ENCODE data around the gene AGO3.
"Not testable (repeated sequence)": the region's sequence is repeated elsewhere in the genome, so short reads cannot be mapped to it uniquely, and the experiment has no call there.

The AGO3 gene

GRCh38 chr1:35958558-35958957 lies 27.7 kb downstream of the AGO3 start:
- H2BK15ac ChIP-seq (replicated peaks; ENCODE audit: low read depth), result no peak overlapping the region
- no peak overlapping the region for H2BK5ac ChIP-seq (ENCODE audit: low read length)
- no peak overlapping the region for H4K8ac ChIP-seq (ENCODE audit: low read depth, low read length)
- H3K56ac ChIP-seq (ENCODE audit: low read length), result no peak overlapping the region
- no peaks in the 10 kb centered on the region for H3K79me2 ChIP-seq (ENCODE audit: control insufficient read depth, insufficient read depth, low read length)
- no peak overlapping the region for H3K9ac ChIP-seq (ENCODE audit: low read length)
- no CpG with 5 or more reads among the region's 1 CpG for WGBS (ENCODE audit: extremely low coverage, insufficient coverage, low lambda C conversion rate)
- H2BK120ac ChIP-seq (ENCODE audit: low read depth, low read length), result no peak overlapping the region
- no peak overlapping the region for H2AK5ac ChIP-seq (ENCODE audit: low read length)
- no peak overlapping the region for H3K4me2 ChIP-seq (ENCODE audit: low read length)
- H3K79me1 ChIP-seq (ENCODE audit: low read length), result no peaks in the 10 kb centered on the region
- H3K27ac ChIP-seq (ENCODE audit: low read depth, low read length), result no peak overlapping the region
- no peak overlapping the region for H3K23ac ChIP-seq (ENCODE audit: low read length)
- no peak overlapping the region for H3K4ac ChIP-seq (ENCODE audit: low read depth, low read length)
- no peak for DNase-seq
- no peaks in the 10 kb centered on the region for H3K27me3 ChIP-seq (ENCODE audit: insufficient read depth, low read length, poor library complexity)
- no peaks in the 10 kb centered on the region for H3K36me3 ChIP-seq (ENCODE audit: control insufficient read depth, insufficient read depth, low read length)
- H3K18ac ChIP-seq (ENCODE audit: low read length), result no peak overlapping the region
- no peak overlapping the region for H4K5ac ChIP-seq (ENCODE audit: low read length)
- H3K4me3 ChIP-seq (ENCODE audit: low read length), result no peak overlapping the region
- no peaks in the 10 kb centered on the region for H3K4me1 ChIP-seq (ENCODE audit: control insufficient read depth, low read depth, low read length)

GRCh38 chr1:35959304-35959703 lies 28.4 kb downstream of the AGO3 start:
- Histone ChIP-seq H3K36me3 (ENCODE audit: control insufficient read depth, insufficient read depth, low read length) (no peaks in the 10 kb centered on the region), H3K79me2 (ENCODE audit: control insufficient read depth, insufficient read depth, low read length) (no peaks in the 10 kb centered on the region), H3K23ac (ENCODE audit: low read length) (no peak overlapping the region), H4K5ac (ENCODE audit: low read length) (no peak overlapping the region), H2BK120ac (ENCODE audit: low read depth, low read length) (no peak overlapping the region), H2AK5ac (ENCODE audit: low read length) (no peak overlapping the region), H3K79me1 (ENCODE audit: low read length) (no peaks in the 10 kb centered on the region), H4K8ac (ENCODE audit: low read depth, low read length) (no peak overlapping the region), H3K56ac (ENCODE audit: low read length) (no peak overlapping the region), H3K4me2 (ENCODE audit: low read length) (no peak overlapping the region), H3K9ac (ENCODE audit: low read length) (no peak overlapping the region), H3K18ac (ENCODE audit: low read length) (no peak overlapping the region), H2BK15ac (replicated peaks; ENCODE audit: low read depth) (no peak overlapping the region), H3K27ac (ENCODE audit: low read depth, low read length) (no peak overlapping the region), H3K4me3 (ENCODE audit: low read length) (no peak overlapping the region), H3K4ac (ENCODE audit: low read depth, low read length) (no peak overlapping the region), H2BK5ac (ENCODE audit: low read length) (no peak overlapping the region), H3K27me3 (ENCODE audit: insufficient read depth, low read length, poor library complexity) (no peaks in the 10 kb centered on the region), H3K4me1 (ENCODE audit: control insufficient read depth, low read depth, low read length) (no peaks in the 10 kb centered on the region)
- DNase-seq, result no peak
- WGBS (ENCODE audit: extremely low coverage, insufficient coverage, low lambda C conversion rate), result no CpG with 5 or more reads among the region's 3 CpGs

- H3K27me3 ChIP-seq (ENCODE audit: insufficient read depth, low read length, poor library complexity), result no peaks in the 10 kb centered on the region
- no peak overlapping the region for H3K4me2 ChIP-seq (ENCODE audit: low read length)
- no peak overlapping the region for H3K4me3 ChIP-seq (ENCODE audit: low read length)
- no peaks in the 10 kb centered on the region for H3K4me1 ChIP-seq (ENCODE audit: control insufficient read depth, low read depth, low read length)
- no peak overlapping the region for H2AK5ac ChIP-seq (ENCODE audit: low read length)
- H2BK120ac ChIP-seq (ENCODE audit: low read depth, low read length), result no peak overlapping the region
- H3K27ac ChIP-seq (ENCODE audit: low read depth, low read length), result no peak overlapping the region
- no peak overlapping the region for H3K18ac ChIP-seq (ENCODE audit: low read length)
- no peak overlapping the region for H3K4ac ChIP-seq (ENCODE audit: low read depth, low read length)
- H3K56ac ChIP-seq (ENCODE audit: low read length), result no peak overlapping the region
- H3K23ac ChIP-seq (ENCODE audit: low read length), result no peak overlapping the region
- H2BK5ac ChIP-seq (ENCODE audit: low read length), result no peak overlapping the region
- no peak overlapping the region for H4K5ac ChIP-seq (ENCODE audit: low read length)
- DNase-seq, result no peak
- no peak overlapping the region for H3K9ac ChIP-seq (ENCODE audit: low read length)
- no peaks in the 10 kb centered on the region for H3K79me2 ChIP-seq (ENCODE audit: control insufficient read depth, insufficient read depth, low read length)
- H4K8ac ChIP-seq (ENCODE audit: low read depth, low read length), result no peak overlapping the region
- H3K36me3 ChIP-seq (ENCODE audit: control insufficient read depth, insufficient read depth, low read length), result no peaks in the 10 kb centered on the region
- H2BK15ac ChIP-seq (replicated peaks; ENCODE audit: low read depth), result no peak overlapping the region
- H3K79me1 ChIP-seq (ENCODE audit: low read length), result no peaks in the 10 kb centered on the region
- WGBS (ENCODE audit: extremely low coverage, insufficient coverage, low lambda C conversion rate), result no CpG with 5 or more reads among the region's 2 CpGs
These were observed 32.0 kb downstream of the AGO3 start for GRCh38 chr1:35962952-35963351.

GRCh38 chr1:35964277-35964676 lies 33.4 kb downstream of the AGO3 start:
- not testable (repeated sequence) for H3K27me3 ChIP-seq (ENCODE audit: insufficient read depth, low read length, poor library complexity); H2BK120ac ChIP-seq (ENCODE audit: low read depth, low read length); H3K18ac ChIP-seq (ENCODE audit: low read length); H3K4me1 ChIP-seq (ENCODE audit: control insufficient read depth, low read depth, low read length); H2AK5ac ChIP-seq (ENCODE audit: low read length); H3K27ac ChIP-seq (ENCODE audit: low read depth, low read length); H3K4me3 ChIP-seq (ENCODE audit: low read length); H3K79me2 ChIP-seq (ENCODE audit: control insufficient read depth, insufficient read depth, low read length); H3K9ac ChIP-seq (ENCODE audit: low read length); H3K36me3 ChIP-seq (ENCODE audit: control insufficient read depth, insufficient read depth, low read length); H4K8ac ChIP-seq (ENCODE audit: low read depth, low read length); H4K5ac ChIP-seq (ENCODE audit: low read length); H3K79me1 ChIP-seq (ENCODE audit: low read length); H3K23ac ChIP-seq (ENCODE audit: low read length); H2BK5ac ChIP-seq (ENCODE audit: low read length); H3K4me2 ChIP-seq (ENCODE audit: low read length); DNase-seq; H3K56ac ChIP-seq (ENCODE audit: low read length); H2BK15ac ChIP-seq (replicated peaks; ENCODE audit: low read depth); H3K4ac ChIP-seq (ENCODE audit: low read depth, low read length)
- no CpG with 5 or more reads among the region's 1 CpG for WGBS (ENCODE audit: extremely low coverage, insufficient coverage, low lambda C conversion rate)

GRCh38 chr1:35968396-35968795 lies 37.5 kb downstream of the AGO3 start:
- DNase-seq, result no peak
- Histone ChIP-seq H3K56ac (ENCODE audit: low read length) (no peak overlapping the region), H3K79me2 (ENCODE audit: control insufficient read depth, insufficient read depth, low read length) (no peaks in the 10 kb centered on the region), H2BK120ac (ENCODE audit: low read depth, low read length) (no peak overlapping the region), H3K4me2 (ENCODE audit: low read length) (no peak overlapping the region), H3K4me3 (ENCODE audit: low read length) (no peak overlapping the region), H3K27me3 (ENCODE audit: insufficient read depth, low read length, poor library complexity) (no peaks in the 10 kb centered on the region), H4K5ac (ENCODE audit: low read length) (no peak overlapping the region), H3K4ac (ENCODE audit: low read depth, low read length) (no peak overlapping the region), H3K79me1 (ENCODE audit: low read length) (no peaks in the 10 kb centered on the region), H3K23ac (ENCODE audit: low read length) (no peak overlapping the region), H3K4me1 (ENCODE audit: control insufficient read depth, low read depth, low read length) (no peaks in the 10 kb centered on the region), H2BK15ac (replicated peaks; ENCODE audit: low read depth) (no peak overlapping the region), H3K18ac (ENCODE audit: low read length) (no peak overlapping the region), H2BK5ac (ENCODE audit: low read length) (no peak overlapping the region), H4K8ac (ENCODE audit: low read depth, low read length) (no peak overlapping the region), H3K27ac (ENCODE audit: low read depth, low read length) (no peak overlapping the region), H3K36me3 (ENCODE audit: control insufficient read depth, insufficient read depth, low read length) (no peaks in the 10 kb centered on the region), H3K9ac (ENCODE audit: low read length) (no peak overlapping the region), H2AK5ac (ENCODE audit: low read length) (no peak overlapping the region)
- no CpG with 5 or more reads among the region's 1 CpG for WGBS (ENCODE audit: extremely low coverage, insufficient coverage, low lambda C conversion rate)

- Histone ChIP-seq H3K27ac (ENCODE audit: low read depth, low read length) (no peak overlapping the region), H2AK5ac (ENCODE audit: low read length) (no peak overlapping the region), H2BK15ac (replicated peaks; ENCODE audit: low read depth) (no peak overlapping the region), H3K36me3 (ENCODE audit: control insufficient read depth, insufficient read depth, low read length) (no peaks in the 10 kb centered on the region), H3K18ac (ENCODE audit: low read length) (no peak overlapping the region), H2BK120ac (ENCODE audit: low read depth, low read length) (no peak overlapping the region), H3K79me2 (ENCODE audit: control insufficient read depth, insufficient read depth, low read length) (no peaks in the 10 kb centered on the region), H4K8ac (ENCODE audit: low read depth, low read length) (no peak overlapping the region), H3K4me1 (ENCODE audit: control insufficient read depth, low read depth, low read length) (no peaks in the 10 kb centered on the region), H4K5ac (ENCODE audit: low read length) (no peak overlapping the region), H3K4ac (ENCODE audit: low read depth, low read length) (no peak overlapping the region), H3K79me1 (ENCODE audit: low read length) (no peaks in the 10 kb centered on the region), H2BK5ac (ENCODE audit: low read length) (no peak overlapping the region), H3K4me2 (ENCODE audit: low read length) (no peak overlapping the region), H3K23ac (ENCODE audit: low read length) (no peak overlapping the region), H3K4me3 (ENCODE audit: low read length) (no peak overlapping the region), H3K27me3 (ENCODE audit: insufficient read depth, low read length, poor library complexity) (no peaks in the 10 kb centered on the region), H3K9ac (ENCODE audit: low read length) (no peak overlapping the region), H3K56ac (ENCODE audit: low read length) (no peak overlapping the region)
- no CpG with 5 or more reads among the region's 2 CpGs for WGBS (ENCODE audit: extremely low coverage, insufficient coverage, low lambda C conversion rate)
- DNase-seq, result no peak
These were observed 40.7 kb downstream of the AGO3 start for GRCh38 chr1:35971601-35972000.

All from mesendoderm (in vitro differentiated cells).